OCI-LY1 (cell line): ENCODE measurements around the gene PKNOX2.

Experiments used
- CTCF ChIP-seq: fragments of 200-600 bp; sonication (generic), shearing (Covaris generic); IDR thresholded peaks from 2 replicates; pipeline ENCODE4 v1.5.1; 2017; ENCODE audit warnings: mild to moderate bottlenecking, antibody characterized with exemption, low read length, moderate library complexity, mixed read lengths
- EZH2 ChIP-seq: fragments of 200-600 bp; sonication (generic), shearing (Covaris generic); IDR thresholded peaks from 2 replicates; pipeline ENCODE4 v1.8.0; 2017; ENCODE audit warnings: borderline replicate concordance, mixed run types, mild to moderate bottlenecking, antibody characterized with exemption, low read length, moderate library complexity, mixed read lengths

DNA sequence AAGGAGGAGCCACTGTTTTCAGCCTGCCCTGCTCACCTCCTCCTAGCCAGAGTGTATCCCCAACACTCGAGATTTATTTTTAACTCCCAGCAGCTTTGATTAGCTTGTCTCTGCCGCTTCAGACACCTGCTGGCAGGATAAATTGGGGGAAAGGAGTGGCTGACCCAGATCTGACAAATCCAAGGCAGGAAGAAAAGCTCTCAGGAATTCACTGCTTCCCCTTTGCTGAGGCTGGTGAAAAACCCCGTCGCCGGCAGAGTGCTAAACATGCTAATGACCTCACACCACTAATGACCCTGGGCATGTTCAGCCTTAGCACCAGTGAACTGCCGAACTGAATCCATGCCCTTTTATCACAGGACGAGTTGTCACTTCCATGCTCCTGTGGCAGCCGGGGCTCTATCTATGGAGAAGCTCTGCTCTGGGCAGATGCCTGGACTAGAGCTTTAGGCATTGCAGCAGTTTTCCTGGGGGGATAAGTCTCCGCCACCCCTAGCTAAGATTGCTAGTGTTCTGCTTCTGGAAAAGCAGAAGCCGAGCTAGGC, 279.3 kb downstream of the PKNOX2 start:
- TF ChIP-seq CTCF (no peak), EZH2 (no peak)
